Esophagus squamous epithelium (tissue), 5 donors: Measurements from ENCODE around the gene KISS1. TPM values are rescaled to one million over a fixed set of nuclear protein-coding genes. Genes with fewer than 3 reads are reported as not detected.
A peak's percentile ranks its signal among the peaks of the same experiment; 100 is the strongest.

ENCODE experiments used
- DNase-seq: peaks from one replicate; lab custom pipeline; 2025; lab: John Stamatoyannopoulos, UW
- H3K27ac ChIP-seq, 4 donors: fragments of 200-600 bp; sonication (generic); one replicate each; pipeline ENCODE4 v1.5.1; 2016 to 2019; ENCODE audit warnings: mild to moderate bottlenecking in 1 of 4
- H3K27me3 ChIP-seq, 4 donors: fragments of 200-600 bp; sonication (generic); 1 replicate in 3 of 4; 2 replicates in 1 of 4; pipeline versions ENCODE4 v1.5.1 to v1.6.0; 2017 to 2021; ENCODE audit warnings: antibody characterized with exemption in 1 of 4
- H3K36me3 ChIP-seq, 3 donors: fragments of 200-600 bp; sonication (generic); one replicate each; pipeline ENCODE4 v1.5.1; 2016 to 2019
- H3K4me1 ChIP-seq, 3 donors: fragments of 200-600 bp; sonication (generic); one replicate each; pipeline ENCODE4 v1.5.1; 2017 to 2019
- H3K4me3 ChIP-seq, 4 donors: fragments of 200-600 bp; sonication (generic); 1 replicate in 3 of 4; 2 replicates in 1 of 4; pipeline ENCODE4 v1.5.1; 2016 to 2019; ENCODE audit warnings: mild to moderate bottlenecking in 2 of 4, moderate library complexity in 1 of 4
- H3K9me3 ChIP-seq, 3 donors: fragments of 200-600 bp; sonication (generic); one replicate each; pipeline ENCODE4 v1.5.1; 2016 to 2019
- CTCF ChIP-seq, 6 experiments: fragments of 450-650 bp in 4 of 6; fragments of 200-600 bp in 2 of 6; sonication (generic) in 2 of 6; IDR thresholded peaks; one replicate each; pipeline ENCODE4 v1.5.1; 2016 to 2019; ENCODE audit warnings: antibody characterized with exemption in 6 of 6, mild to moderate bottlenecking in 4 of 6, moderate library complexity in 4 of 6
- POLR2A ChIP-seq, 4 donors: fragments of 450-650 bp; IDR thresholded peaks; one replicate each; pipeline ENCODE4 v1.6.1; 2017; ENCODE audit warnings: antibody characterized with exemption in 4 of 4, mild to moderate bottlenecking in 4 of 4, moderate library complexity in 3 of 4
- WGBS, 2 donors: methylation state at CpG; one replicate each; pipeline ENCODE4 v1.1.5; 2018; 5-methylcytosine and 5-hydroxymethylcytosine counted together
- intact Hi-C: fragments of 100-400 bp; cut with DNase I; formaldehyde crosslinking; loops from one replicate; pipeline ENCODE4 v1.15.0; 2022
- total RNA-seq, 4 donors: library from RNA; depleted of rRNA; stranded (reverse); fragments of >200 nt; gene quantifications; one replicate each; pipeline ENCODE4 v1.1.0, GENCODE V29; 2016
- donor health status: DM: yes; HTN: yes; CAD: no.

KISS1 gene
- total RNA-seq, 4 donors from 2014 or later = not detected

DNA sequence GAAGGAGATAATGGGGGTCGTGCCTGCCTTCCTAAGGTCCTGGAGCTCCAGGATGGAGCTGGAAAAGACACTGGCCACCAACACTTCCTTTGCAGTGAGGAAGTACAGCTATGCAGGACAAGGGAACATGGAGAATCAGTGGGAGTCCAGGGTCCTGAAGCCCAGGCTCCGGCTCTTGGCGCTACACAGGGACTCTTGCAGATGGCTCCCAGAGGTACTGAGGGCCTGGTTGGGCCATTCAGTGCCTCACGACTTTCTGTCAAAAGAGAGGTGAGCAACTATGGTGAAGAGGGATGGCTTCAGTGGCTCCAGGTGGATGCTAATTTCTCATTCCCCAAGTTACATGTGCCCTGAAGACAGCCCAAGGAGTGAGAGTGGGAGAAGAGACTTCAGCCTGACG, 42.6 kb downstream of the KISS1 start:
- no peaks in the 10 kb centered on the region for H3K36me3 ChIP-seq
- H3K9me3 ChIP-seq = no peaks in the 10 kb centered on the region
- no peak for DNase-seq
- H3K4me3 ChIP-seq = no peak overlapping the region
- no peak for TF ChIP-seq POLR2A (IDR thresholded peaks at IDR 0.05)
- no peak for TF ChIP-seq CTCF (IDR thresholded peaks at IDR 0.05)
- peaks cover 11 to 76% (median 26%) of the 10 kb centered on the region in 3 donors for H3K4me1 ChIP-seq
- H3K27ac ChIP-seq = peak overlapping the region in 3 of 4 donors; percentile 56 to 84 (median 59)
- H3K27me3 ChIP-seq = no peaks in the 10 kb centered on the region
- 93 to 94% methylated on average over 2 to 5 of the region's 5 CpGs for WGBS, 2 donors
- intact Hi-C loops = no loop called here

DNA sequence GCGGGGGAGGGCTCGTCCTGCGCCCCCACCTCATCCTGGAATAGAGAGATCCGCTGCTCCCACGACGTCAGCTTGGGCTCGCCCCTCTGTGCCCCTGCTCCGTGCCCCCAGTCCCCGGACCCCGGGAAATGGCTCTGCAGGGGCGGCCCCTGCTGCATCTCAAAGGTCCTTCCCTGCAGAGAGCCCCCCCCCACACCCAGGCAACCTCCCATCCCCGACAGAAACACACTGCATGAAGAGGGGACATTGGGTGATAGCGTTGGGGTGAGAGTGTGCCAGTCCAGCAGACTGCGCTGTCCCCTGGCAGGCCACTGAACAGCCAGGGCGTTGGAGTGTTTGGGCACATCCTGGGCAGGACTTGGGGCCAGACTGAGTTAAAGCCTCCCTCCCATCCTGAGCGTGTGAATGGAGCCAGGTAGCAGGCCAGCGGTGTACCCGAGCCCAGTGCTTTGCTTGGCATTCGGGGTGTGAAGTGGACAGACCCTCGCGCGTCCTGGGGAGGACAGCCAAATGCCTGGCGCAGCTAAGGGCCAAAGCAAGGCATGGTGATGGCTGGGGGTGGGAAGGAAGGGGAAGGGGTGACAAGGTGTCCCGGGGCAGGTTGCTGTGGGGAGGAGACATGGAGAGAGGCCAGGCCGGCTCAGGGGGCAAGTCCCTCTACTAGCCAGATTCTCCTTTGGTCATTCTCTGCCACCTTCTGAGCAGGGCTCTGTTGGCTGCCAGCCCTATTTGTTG, 43.8 kb downstream of the KISS1 start:
- peak overlapping the region; percentile 78 to 86 (median 84) for H3K27ac ChIP-seq
- no peak for TF ChIP-seq CTCF (IDR thresholded peaks at IDR 0.05)
- no peak for TF ChIP-seq POLR2A (IDR thresholded peaks at IDR 0.05)
- DNase-seq = no peak
- H3K27me3 ChIP-seq = no peaks in the 10 kb centered on the region
- H3K36me3 ChIP-seq = no peaks in the 10 kb centered on the region
- peaks cover 11 to 73% (median 26%) of the 10 kb centered on the region in 3 donors for H3K4me1 ChIP-seq
- no peaks in the 10 kb centered on the region for H3K9me3 ChIP-seq
- intact Hi-C loops = no loop called here
- 27 to 52% methylated on average over 3 to 11 of the region's 25 CpGs for WGBS, 2 donors
- H3K4me3 ChIP-seq = peak overlapping the region; percentile 47 to 77 (median 68)

- no peak for DNase-seq
- H3K36me3 ChIP-seq = peaks cover 0 to 1% (median 0%) of the 10 kb centered on the region in 3 donors
- H3K27me3 ChIP-seq = no peaks in the 10 kb centered on the region
- H3K4me1 ChIP-seq = peaks cover 11 to 73% (median 26%) of the 10 kb centered on the region in 3 donors
- intact Hi-C loops = no loop called here
- peak within 1 kb of the TSS; percentile 78 to 86 (median 84) for H3K27ac ChIP-seq
- WGBS, 2 donors = 0% methylated on average over 1 of the region's 94 CpGs; no CpG with 5 or more reads in 1 of the 2 donors
- no peaks in the 10 kb centered on the region for H3K9me3 ChIP-seq
- no peak for TF ChIP-seq POLR2A (IDR thresholded peaks at IDR 0.05)
- no peak for TF ChIP-seq CTCF (IDR thresholded peaks at IDR 0.05)
- peak within 1 kb of the TSS; percentile 47 to 77 (median 68) for H3K4me3 ChIP-seq
Measured at GRCh38 chr1:204151552-204152309, 44.6 kb downstream of the KISS1 start, which contains the start of gene ETNK2. ETNK2 (minus strand) TSS chr1:204152044; CDS start chr1:204151852, 192 bp downstream.

- Histone ChIP-seq H3K4me3 (peak overlapping the region; percentile 47 to 77 (median 68)), H3K4me1 (peaks cover 11 to 72% (median 26%) of the 10 kb centered on the region in 3 donors), H3K9me3 (no peaks in the 10 kb centered on the region), H3K27ac (peak overlapping the region; percentile 78 to 86 (median 84)), H3K27me3 (no peaks in the 10 kb centered on the region), H3K36me3 (peaks cover 0 to 9% (median 0%) of the 10 kb centered on the region in 3 donors)
- TF ChIP-seq CTCF (IDR thresholded peaks at IDR 0.05) = no peak
- TF ChIP-seq POLR2A (IDR thresholded peaks at IDR 0.05) = no peak
- WGBS, 2 donors = 58 to 62% methylated on average over 2 to 5 of the region's 33 CpGs
- no peak for DNase-seq
- intact Hi-C loops = no loop called here
Measured at GRCh38 chr1:204150702-204151551, 45.4 kb downstream of the KISS1 start.
